Caco-2 (cell line): ENCODE data around the gene GPM6B. TPM values are rescaled to one million over a fixed set of nuclear protein-coding genes. Genes with fewer than 3 reads are reported as not detected.

Experiments used
- BruUV-seq: library from RNA; stranded (reverse); fragments of 400-500 nt; replicated peaks from 2 replicates; lab custom pipeline; 2021; lab: Mats Ljungman, UMichigan
- CTCF ChIA-PET: fragments of 300-600 bp; sonication (Branson Sonifier 250); formaldehyde crosslinking; loops from one replicate; lab custom pipeline; 2022; ENCODE audit warnings: antibody characterized with exemption; lab: Charles Lee
- POLR2A ChIA-PET: fragments of 300-600 bp; sonication (Branson Sonifier 250); formaldehyde crosslinking; loops from one replicate; lab custom pipeline; 2022; ENCODE audit warnings: antibody characterized with exemption; lab: Charles Lee
- DNase-seq, 2 experiments: peaks; one replicate each; pipeline versions ENCODE4 v3.0.0 to v3.0.0-alpha.2; 2020 to 2022
- H3K27me3 ChIP-seq: replicated peaks from 2 replicates; pipeline ENCODE4 v1.6.0; 2011; ENCODE audit warnings: low read length; ENCODE audit not compliant: control insufficient read depth, insufficient read depth
- H3K36me3 ChIP-seq: 2 replicates; pipeline ENCODE4 v1.5.1; 2011; ENCODE audit warnings: low read length; ENCODE audit not compliant: control insufficient read depth, insufficient read depth
- H3K4me1 ChIP-seq: fragments of 250-450 bp; sonication (Bioruptor Pico); 2 replicates; pipeline ENCODE4 v1.5.1; 2020; ENCODE audit warnings: mild to moderate bottlenecking
- H3K4me3 ChIP-seq: 2 replicates; pipeline ENCODE4 v1.5.1; 2011; ENCODE audit warnings: low read depth, mild to moderate bottlenecking, control low read depth, low read length
- H3K9me3 ChIP-seq: fragments of 250-450 bp; sonication (Bioruptor Pico); 2 replicates; pipeline ENCODE4 v1.5.1; 2020; ENCODE audit warnings: mild to moderate bottlenecking, moderate library complexity
- H3K27ac Mint-ChIP-seq: one replicate; pipeline ENCODE4 v1.8.0; 2022; ENCODE audit warnings: mixed read lengths; ENCODE audit not compliant: unreplicated experiment
- H3K27me3 Mint-ChIP-seq: one replicate; pipeline ENCODE4 v1.8.0; 2022; ENCODE audit warnings: mixed read lengths; ENCODE audit not compliant: insufficient read depth, unreplicated experiment
- H3K36me3 Mint-ChIP-seq: one replicate; pipeline ENCODE4 v1.8.0; 2022; ENCODE audit warnings: mild to moderate bottlenecking, mixed read lengths; ENCODE audit not compliant: insufficient read depth, unreplicated experiment
- H3K4me1 Mint-ChIP-seq: one replicate; pipeline ENCODE4 v1.8.0; 2022; ENCODE audit warnings: low read depth, mixed read lengths; ENCODE audit not compliant: unreplicated experiment
- H3K4me3 Mint-ChIP-seq: one replicate; pipeline ENCODE4 v1.8.0; 2022; ENCODE audit warnings: mild to moderate bottlenecking, moderate library complexity, mixed read lengths; ENCODE audit not compliant: unreplicated experiment
- H3K9me3 Mint-ChIP-seq: one replicate; pipeline ENCODE4 v1.8.0; 2022; ENCODE audit warnings: mixed read lengths; ENCODE audit not compliant: unreplicated experiment
- CTCF ChIP-seq, 2 experiments: fragments of 200-600 bp in 1 of 2; IDR thresholded peaks; 1 replicate in 1 of 2; 2 replicates in 1 of 2; pipeline versions ENCODE4 v1.5.1 to v1.8.0; 2011 to 2022; ENCODE audit warnings: antibody characterized with exemption in 1 of 2, control low read depth in 1 of 2, inconsistent platforms in 1 of 2, low read depth in 1 of 2, low read length in 1 of 2, mild to moderate bottlenecking in 1 of 2, moderate library complexity in 1 of 2; ENCODE audit not compliant: insufficient read depth in 1 of 2, severe bottlenecking in 1 of 2, unreplicated experiment in 1 of 2
- intact Hi-C: fragments of 100-400 bp; cut with micrococcal nuclease; formaldehyde crosslinking; loops from one replicate; pipeline ENCODE4 v1.10.0; 2022; ENCODE audit not compliant: unreplicated experiment
- total RNA-seq: library from RNA; stranded (reverse); gene quantifications from 2 replicates; pipeline ENCODE4 v1.2.3, GENCODE V29; 2022

Gene GPM6B
- total RNA-seq, 1 experiment from 2014 or later = 0.09 TPM

GRCh38 chrX:13721819-13722519 lies 94.9 kb downstream of the GPM6B start:
- Histone ChIP-seq H3K27me3 (no peaks in the 10 kb centered on the region), H3K4me1 (peaks cover 6% of the 10 kb centered on the region; the same call in 1 of the 2 replicates), H3K9me3 (no peaks in the 10 kb centered on the region), H3K4me3 (no peak overlapping the region), H3K36me3 (no peaks in the 10 kb centered on the region)
- no peak for TF ChIP-seq CTCF (IDR thresholded peaks at IDR 0.05; ENCODE audit: insufficient read depth in 1 of 2, low read depth in 1 of 2, low read length in 1 of 2, severe bottlenecking in 1 of 2, unreplicated experiment in 1 of 2)
- BruUV-seq = no TSS peak
- H3K27ac Mint-ChIP-seq = peak overlapping the region; percentile 45
- H3K36me3 Mint-ChIP-seq = peaks cover 27% of the 10 kb centered on the region
- no peaks in the 10 kb centered on the region for H3K27me3 Mint-ChIP-seq
- CTCF ChIA-PET = interaction anchor here (0.6 kb wide), 1 partner anchor 28 kb away, joined by 3 read pairs; no protein-coding TSS in a partner anchor
- intact Hi-C loops = no loop called here
- POLR2A ChIA-PET = interaction anchor here (2.4 kb wide), 1 partner anchor 13 kb away, joined by 43 read pairs; the partner anchor contains the start of genes OFD1 and TRAPPC2
- peak in 1 of 2 experiments; percentile 43 for DNase-seq
- no peaks in the 10 kb centered on the region for H3K9me3 Mint-ChIP-seq
- H3K4me3 Mint-ChIP-seq = peak overlapping the region; percentile 56
- peaks cover 15% of the 10 kb centered on the region for H3K4me1 Mint-ChIP-seq

GRCh38 chrX:13721371-13721770 lies 95.5 kb downstream of the GPM6B start:
- Histone ChIP-seq H3K4me1 (peaks cover 6% of the 10 kb centered on the region; the same call in 1 of the 2 replicates), H3K36me3 (no peaks in the 10 kb centered on the region), H3K4me3 (no peak overlapping the region), H3K9me3 (no peaks in the 10 kb centered on the region), H3K27me3 (no peaks in the 10 kb centered on the region)
- POLR2A ChIA-PET = interaction anchor here (2.4 kb wide), 1 partner anchor 13 kb away, joined by 43 read pairs; the partner anchor contains the start of genes OFD1 and TRAPPC2
- no peaks in the 10 kb centered on the region for H3K27me3 Mint-ChIP-seq
- intact Hi-C loops = no loop called here
- DNase-seq = no peak
- peaks cover 15% of the 10 kb centered on the region for H3K4me1 Mint-ChIP-seq
- H3K4me3 Mint-ChIP-seq = no peak overlapping the region
- peak overlapping the region; percentile 45 for H3K27ac Mint-ChIP-seq
- H3K9me3 Mint-ChIP-seq = no peaks in the 10 kb centered on the region
- TF ChIP-seq CTCF (IDR thresholded peaks at IDR 0.05; ENCODE audit: insufficient read depth in 1 of 2, low read depth in 1 of 2, low read length in 1 of 2, severe bottlenecking in 1 of 2, unreplicated experiment in 1 of 2) = no peak
- BruUV-seq = no TSS peak
- peaks cover 27% of the 10 kb centered on the region for H3K36me3 Mint-ChIP-seq
- CTCF ChIA-PET = no interaction called here

Other genes starting within 250 kb of the GPM6B start
- 0.16 and 0.26 TPM in 2 replicates for gene EGFL6, start 247.5 kb downstream of the GPM6B start, total RNA-seq
- gene TCEANC, start 164.0 kb downstream of the GPM6B start, total RNA-seq = 1.6 and 2.0 TPM in 2 replicates
- 22.9 and 25.5 TPM in 2 replicates for gene RAB9A, start 128.0 kb downstream of the GPM6B start, total RNA-seq
- 19.3 and 19.4 TPM in 2 replicates for gene TRAPPC2, start 82.5 kb downstream of the GPM6B start, total RNA-seq
- gene OFD1, start 82.3 kb downstream of the GPM6B start, total RNA-seq = 33.9 and 34.0 TPM in 2 replicates
- gene GEMIN8, start 212.8 kb upstream of the GPM6B start, total RNA-seq = 7.7 and 8.6 TPM in 2 replicates